Lower lobe of right lung (tissue), 2 donors: ENCODE data around the gene ETF1. TPM values are rescaled to one million over a fixed set of nuclear protein-coding genes. Genes with fewer than 3 reads are reported as not detected.

Source experiments
- ATAC-seq, 2 donors: fragments of 200-7000 bp; cut with Tn5 transposase; one replicate each; pipeline ENCODE4 v1.9.1; 2020 to 2022; ENCODE audit warnings: mild to moderate bottlenecking in 2 of 2, moderate library complexity in 2 of 2
- DNase-seq: peaks from one replicate; pipeline ENCODE4 v3.0.0-alpha.2; 2020
- H3K27ac ChIP-seq: fragments of 200-600 bp; one replicate; pipeline ENCODE4 v1.8.0; 2022
- H3K27me3 ChIP-seq: fragments of 200-600 bp; one replicate; pipeline ENCODE4 v1.8.0; 2022; ENCODE audit warnings: low read depth
- H3K36me3 ChIP-seq: fragments of 200-600 bp; one replicate; pipeline ENCODE4 v1.8.0; 2022; ENCODE audit warnings: mild to moderate bottlenecking
- H3K4me1 ChIP-seq: fragments of 200-600 bp; one replicate; pipeline ENCODE4 v1.8.0; 2022
- H3K4me3 ChIP-seq: fragments of 200-600 bp; one replicate; pipeline ENCODE4 v1.8.0; 2022; ENCODE audit warnings: mild to moderate bottlenecking
- H3K9me3 ChIP-seq: fragments of 200-600 bp; one replicate; pipeline ENCODE4 v1.8.0; 2022
- intact Hi-C: fragments of 100-400 bp; cut with DNase I; formaldehyde crosslinking; loops from one replicate; pipeline ENCODE4 v1.11.0; 2022
- total RNA-seq: library from RNA; stranded (reverse); fragmentation: NEBNext Ultra II Directional; extraction: Animal tissue kit (Norgen Biotek cat#: 25700); gene quantifications from one replicate; pipeline ENCODE4 v1.2.1, GENCODE V29; 2021
- TF ChIP-seq, protein P1 (sequence below): fragments of 200-600 bp; IDR thresholded peaks from one replicate; pipeline ENCODE4 v1.8.0; 2022; ENCODE audit warnings: antibody characterized with exemption, mild to moderate bottlenecking
- donor health status: DM: no; HTN: yes; CAD: no; lungs with severe emphysema.

Gene ETF1
- total RNA-seq, 1 donor from 2014 or later, result 90.7 TPM

GRCh38 chr5:138458384-138458783 is 84.7 kb downstream of the ETF1 start:
- no peaks in the 10 kb centered on the region for H3K9me3 ChIP-seq
- no peak overlapping the region for H3K4me3 ChIP-seq
- peaks cover 4% of the 10 kb centered on the region for H3K27me3 ChIP-seq
- ATAC-seq, result no peak
- peak; percentile 20 for DNase-seq
- H3K4me1 ChIP-seq, result peaks cover 27% of the 10 kb centered on the region
- TF ChIP-seq, protein P1, sequence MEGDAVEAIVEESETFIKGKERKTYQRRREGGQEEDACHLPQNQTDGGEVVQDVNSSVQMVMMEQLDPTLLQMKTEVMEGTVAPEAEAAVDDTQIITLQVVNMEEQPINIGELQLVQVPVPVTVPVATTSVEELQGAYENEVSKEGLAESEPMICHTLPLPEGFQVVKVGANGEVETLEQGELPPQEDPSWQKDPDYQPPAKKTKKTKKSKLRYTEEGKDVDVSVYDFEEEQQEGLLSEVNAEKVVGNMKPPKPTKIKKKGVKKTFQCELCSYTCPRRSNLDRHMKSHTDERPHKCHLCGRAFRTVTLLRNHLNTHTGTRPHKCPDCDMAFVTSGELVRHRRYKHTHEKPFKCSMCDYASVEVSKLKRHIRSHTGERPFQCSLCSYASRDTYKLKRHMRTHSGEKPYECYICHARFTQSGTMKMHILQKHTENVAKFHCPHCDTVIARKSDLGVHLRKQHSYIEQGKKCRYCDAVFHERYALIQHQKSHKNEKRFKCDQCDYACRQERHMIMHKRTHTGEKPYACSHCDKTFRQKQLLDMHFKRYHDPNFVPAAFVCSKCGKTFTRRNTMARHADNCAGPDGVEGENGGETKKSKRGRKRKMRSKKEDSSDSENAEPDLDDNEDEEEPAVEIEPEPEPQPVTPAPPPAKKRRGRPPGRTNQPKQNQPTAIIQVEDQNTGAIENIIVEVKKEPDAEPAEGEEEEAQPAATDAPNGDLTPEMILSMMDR, result no peak
- intact Hi-C loops, result loop anchor here (10.0 kb wide), 1 partner anchor 46 kb away; no protein-coding TSS in a partner anchor
- H3K27ac ChIP-seq, result no peak overlapping the region
- H3K36me3 ChIP-seq, result no peaks in the 10 kb centered on the region

GRCh38 chr5:138457531-138458275 is 85.3 kb downstream of the ETF1 start:
- peak; percentile 30 for DNase-seq
- ATAC-seq, result no peak
- intact Hi-C loops, result loop anchor here (10.0 kb wide), 1 partner anchor 47 kb away; no protein-coding TSS in a partner anchor
- Histone ChIP-seq H3K9me3 (no peaks in the 10 kb centered on the region), H3K36me3 (no peaks in the 10 kb centered on the region), H3K27ac (no peak overlapping the region), H3K4me3 (no peak overlapping the region), H3K27me3 (peaks cover 4% of the 10 kb centered on the region), H3K4me1 (peaks cover 21% of the 10 kb centered on the region)
- TF ChIP-seq, protein P1, result no peak

Other genes with a start within 250 kb of the ETF1 start
- 0.47 TPM for gene CDC25C, start 211.4 kb downstream of the ETF1 start, total RNA-seq
- 23.3 TPM for gene FAM53C, start 205.0 kb downstream of the ETF1 start, total RNA-seq
- gene KDM3B, start 190.6 kb downstream of the ETF1 start, total RNA-seq, result 67.1 TPM
- gene REEP2, start 104.2 kb downstream of the ETF1 start, total RNA-seq, result 0.80 TPM
- 78.2 TPM for gene EGR1, start 77.8 kb downstream of the ETF1 start, total RNA-seq
- 148 TPM for gene HSPA9, start 32.2 kb upstream of the ETF1 start, total RNA-seq
- gene CTNNA1, start 210.2 kb upstream of the ETF1 start, total RNA-seq, result 361 TPM